ENCODE results near the gene CCNK.

- TF ChIP-seq CTCF (IDR thresholded peaks at IDR 0.05; ENCODE audit: low read depth, low read length) (no peak), EZH2phosphoT487 (IDR thresholded peaks at IDR 0.05; ENCODE audit: low read depth) (no peak)
These were observed 1.9 kb upstream of the CCNK start for GRCh38 chr14:99479160-99479905.

All from OCI-LY3 (cell line).